GM06990 (cell line): ENCODE measurements around the gene GFRA4.

ENCODE experiments used
- DNase-seq: peaks from one replicate; pipeline ENCODE4 v3.0.0-alpha.2; 2011; ENCODE audit not compliant: insufficient read length; ENCODE audit errors: extremely low read depth
- H3K27me3 ChIP-seq: replicated peaks from 2 replicates; pipeline ENCODE4 v1.6.0; 2011; ENCODE audit warnings: low read length; ENCODE audit not compliant: control insufficient read depth, insufficient read depth
- H3K36me3 ChIP-seq: 2 replicates; pipeline ENCODE4 v1.5.1; 2011; ENCODE audit warnings: low read length; ENCODE audit not compliant: control insufficient read depth, insufficient read depth
- H3K4me3 ChIP-seq: replicated peaks from 2 replicates; pipeline ENCODE4 v1.5.1; 2011; ENCODE audit warnings: low read depth, mild to moderate bottlenecking, control low read depth, low read length
- CTCF ChIP-seq: IDR thresholded peaks from 2 replicates; pipeline ENCODE4 v1.5.1; 2011; ENCODE audit warnings: low read length, control low read depth, mild to moderate bottlenecking, inconsistent platforms; ENCODE audit not compliant: insufficient read depth, poor library complexity, severe bottlenecking

GFRA4 gene

GRCh38 chr20:3679749-3680700, 16.8 kb upstream of the GFRA4 start:
- TF ChIP-seq CTCF: no peak
- H3K4me3 ChIP-seq: no peak overlapping the region
- no peak for DNase-seq
- no peaks in the 10 kb centered on the region; the same call in 1 of the 2 replicates for H3K27me3 ChIP-seq
- H3K36me3 ChIP-seq: no peaks in the 10 kb centered on the region

GRCh38 chr20:3678856-3679720, 15.9 kb upstream of the GFRA4 start:
- no peak overlapping the region for H3K4me3 ChIP-seq
- no peaks in the 10 kb centered on the region; the same call in 1 of the 2 replicates for H3K27me3 ChIP-seq
- no peaks in the 10 kb centered on the region for H3K36me3 ChIP-seq
- TF ChIP-seq CTCF: no peak
- no peak for DNase-seq

GRCh38 chr20:3678198-3678597, 15.0 kb upstream of the GFRA4 start:
- H3K4me3 ChIP-seq: no peak overlapping the region
- H3K36me3 ChIP-seq: no peaks in the 10 kb centered on the region
- DNase-seq: no peak
- no peak for TF ChIP-seq CTCF
- H3K27me3 ChIP-seq: no peaks in the 10 kb centered on the region; the same call in 1 of the 2 replicates

- Histone ChIP-seq H3K27me3 (no peaks in the 10 kb centered on the region; the same call in 1 of the 2 replicates), H3K36me3 (no peaks in the 10 kb centered on the region), H3K4me3 (no peak overlapping the region)
- no peak for DNase-seq
- TF ChIP-seq CTCF: no peak
Measured at GRCh38 chr20:3677733-3678132, 14.5 kb upstream of the GFRA4 start.

- Histone ChIP-seq H3K4me3 (no peak overlapping the region), H3K27me3 (no peaks in the 10 kb centered on the region; the same call in 1 of the 2 replicates), H3K36me3 (no peaks in the 10 kb centered on the region)
- no peak for TF ChIP-seq CTCF
- DNase-seq: no peak
Measured at GRCh38 chr20:3674995-3675900, 12.0 kb upstream of the GFRA4 start.
